Mesendoderm (in vitro differentiated cells): ENCODE data around the gene KBTBD2. TPM values are rescaled to one million over a fixed set of nuclear protein-coding genes. Genes with fewer than 3 reads are reported as not detected.

ENCODE experiments used
- DNase-seq: peaks from one replicate; pipeline ENCODE4 v3.0.0; 2013
- H2AK5ac ChIP-seq: 2 replicates; pipeline ENCODE4 v1.6.1; 2013; ENCODE audit warnings: low read length, inconsistent platforms
- H2BK120ac ChIP-seq: 2 replicates; pipeline ENCODE4 v1.6.1; 2013; ENCODE audit warnings: low read depth, mild to moderate bottlenecking, low read length, moderate library complexity, mixed read lengths
- H2BK15ac ChIP-seq: replicated peaks from 2 replicates; pipeline ENCODE4 v1.6.1; 2013; ENCODE audit warnings: low read depth, mild to moderate bottlenecking, moderate library complexity
- H2BK5ac ChIP-seq: 2 replicates; pipeline ENCODE4 v1.6.1; 2013; ENCODE audit warnings: low read length, inconsistent platforms
- H3K18ac ChIP-seq: 2 replicates; pipeline ENCODE4 v1.6.1; 2013; ENCODE audit warnings: mild to moderate bottlenecking, low read length, mixed read lengths
- H3K23ac ChIP-seq: one replicate; pipeline ENCODE4 v1.6.1; 2013; ENCODE audit warnings: low read length
- H3K27ac ChIP-seq: 2 replicates; pipeline ENCODE4 v1.5.1; 2013; ENCODE audit warnings: low read depth, mild to moderate bottlenecking, inconsistent platforms, low read length, moderate library complexity
- H3K27me3 ChIP-seq: 2 replicates; pipeline ENCODE4 v1.6.1; 2013; ENCODE audit warnings: low read length, control low read depth, mild to moderate bottlenecking, inconsistent platforms; ENCODE audit not compliant: insufficient read depth, poor library complexity
- H3K36me3 ChIP-seq: 2 replicates; pipeline ENCODE4 v1.6.1; 2013; ENCODE audit warnings: low read length, inconsistent platforms; ENCODE audit not compliant: control insufficient read depth, insufficient read depth
- H3K4ac ChIP-seq: one replicate; pipeline ENCODE4 v1.6.1; 2013; ENCODE audit warnings: low read depth, mild to moderate bottlenecking, low read length, moderate library complexity
- H3K4me1 ChIP-seq: 2 replicates; pipeline ENCODE4 v1.6.1; 2013; ENCODE audit warnings: low read depth, low read length, inconsistent platforms; ENCODE audit not compliant: control insufficient read depth
- H3K4me2 ChIP-seq: 2 replicates; pipeline ENCODE4 v1.6.1; 2013; ENCODE audit warnings: low read length
- H3K4me3 ChIP-seq: 2 replicates; pipeline ENCODE4 v1.5.1; 2013; ENCODE audit warnings: mild to moderate bottlenecking, low read length
- H3K56ac ChIP-seq: one replicate; pipeline ENCODE4 v1.6.1; 2013; ENCODE audit warnings: low read length
- H3K79me1 ChIP-seq: 2 replicates; pipeline ENCODE4 v1.6.1; 2013; ENCODE audit warnings: low read length, inconsistent platforms
- H3K79me2 ChIP-seq: 2 replicates; pipeline ENCODE4 v1.6.1; 2013; ENCODE audit warnings: mild to moderate bottlenecking, low read length; ENCODE audit not compliant: control insufficient read depth, insufficient read depth
- H3K9ac ChIP-seq: 2 replicates; pipeline ENCODE4 v1.6.1; 2013; ENCODE audit warnings: low read length, inconsistent platforms
- H4K5ac ChIP-seq: one replicate; pipeline ENCODE4 v1.6.1; 2013; ENCODE audit warnings: low read length
- H4K8ac ChIP-seq: one replicate; pipeline ENCODE4 v1.6.1; 2013; ENCODE audit warnings: low read depth, mild to moderate bottlenecking, control low read depth, low read length, moderate library complexity
- WGBS: extraction: QIAGEN DNeasy Blood & Tissue Kit; methylation state at CpG from one replicate; pipeline ENCODE4 v1.1.7; 2013; ENCODE audit warnings: low lambda C conversion rate, missing lambda C conversion rate; ENCODE audit not compliant: insufficient coverage; ENCODE audit errors: extremely low coverage; 5-methylcytosine and 5-hydroxymethylcytosine counted together
- polyA plus RNA-seq, 2 experiments: library from polyadenylated mRNA; stranded (reverse); fragments of 200-250 nt; gene quantifications; one replicate each; pipeline ENCODE4 v1.2.3, GENCODE V29; 2013

The KBTBD2 gene
- 24.2 TPM for polyA plus RNA-seq (2013, experiment 1 of 2)
- 23.9 TPM for polyA plus RNA-seq (2013, experiment 2 of 2)

DNA sequence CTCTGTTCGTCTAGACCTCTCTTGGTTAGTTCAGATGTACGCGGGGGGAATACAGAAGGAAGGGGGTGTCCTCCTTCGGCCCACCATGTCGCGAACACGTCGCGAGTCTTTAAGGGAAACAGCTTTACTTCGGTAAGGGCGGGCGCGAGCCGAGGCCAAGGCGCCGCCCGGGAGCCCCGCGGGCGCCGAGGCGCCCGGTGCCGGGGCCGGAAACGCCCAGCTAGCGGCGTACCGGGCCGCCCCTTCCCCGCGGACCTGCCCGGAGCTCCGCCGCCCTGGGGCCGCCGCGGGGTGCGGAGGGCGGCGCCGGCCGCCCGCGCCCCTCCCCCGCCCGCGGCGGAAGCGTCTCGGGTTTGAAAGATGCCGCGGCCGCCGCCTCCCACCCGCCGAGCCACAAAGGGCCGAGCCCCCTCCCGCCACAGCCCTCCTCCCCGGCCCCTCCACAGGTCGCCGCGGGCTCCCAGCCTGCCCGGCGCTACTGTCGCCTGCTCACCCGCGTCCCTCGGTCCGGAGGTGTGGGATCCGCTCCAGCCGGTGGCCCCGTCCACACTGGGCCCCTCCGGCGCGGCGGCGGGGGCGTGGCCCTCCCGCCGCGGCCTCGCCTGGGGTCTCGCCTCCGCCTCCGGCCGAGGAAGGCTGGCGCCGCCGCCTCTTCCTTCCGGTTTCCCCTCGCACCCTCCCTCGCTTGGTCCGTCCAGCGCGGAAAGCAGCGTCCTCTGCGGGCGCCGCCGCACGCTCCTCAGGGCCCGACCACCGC lies at the start of gene KBTBD2:
Gene KBTBD2, minus strand, starts transcription at position 718 of the 757 bp plus-strand sequence. CDS start 12,156 bp downstream, outside the sequence.
- Histone ChIP-seq H3K23ac (no peak within 1 kb of the TSS), H3K79me2 (peaks cover 44% of the 10 kb centered on the region), H3K36me3 (no peaks in the 10 kb centered on the region), H2BK120ac (peak within 1 kb of the TSS; percentile 79), H3K18ac (peak within 1 kb of the TSS; percentile 97), H2BK15ac (peak within 1 kb of the TSS; percentile 9), H3K27ac (peak within 1 kb of the TSS; percentile 100), H2BK5ac (peak within 1 kb of the TSS; percentile 92), H3K4me1 (peaks cover 4% of the 10 kb centered on the region), H4K8ac (peak within 1 kb of the TSS; percentile 100), H3K27me3 (no peaks in the 10 kb centered on the region), H3K79me1 (peaks cover 2% of the 10 kb centered on the region), H4K5ac (peak within 1 kb of the TSS; percentile 97), H3K4me3 (peak within 1 kb of the TSS; percentile 99), H3K56ac (peak within 1 kb of the TSS; percentile 98), H3K4ac (peak within 1 kb of the TSS; percentile 85), H3K9ac (peak within 1 kb of the TSS; percentile 99), H3K4me2 (peak within 1 kb of the TSS; percentile 83), H2AK5ac (peak within 1 kb of the TSS; percentile 78)
- peak; percentile 90 for DNase-seq
- WGBS: no CpG with 5 or more reads among the region's 104 CpGs

DNA sequence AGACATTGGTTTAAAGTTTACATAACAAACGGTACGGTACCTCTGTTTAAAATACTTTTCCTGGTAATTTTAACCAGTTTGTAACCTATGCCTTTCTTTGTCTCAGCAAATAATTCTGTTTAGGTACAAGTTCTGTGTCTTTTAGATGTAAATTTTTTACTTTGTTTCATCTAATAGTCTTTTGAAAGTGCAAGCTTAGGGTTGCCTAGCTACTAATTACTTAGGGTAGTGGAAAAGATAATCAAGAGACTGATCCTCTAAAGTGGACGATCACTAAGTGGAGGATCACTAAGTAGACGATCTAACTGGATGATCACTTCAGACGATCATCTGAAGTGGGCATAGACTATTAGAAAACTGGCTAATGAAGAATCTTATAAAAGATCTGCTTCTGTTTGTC lies 49.6 kb upstream of the KBTBD2 start:
- Histone ChIP-seq H2BK15ac (no peak overlapping the region), H3K4ac (no peak overlapping the region), H3K27me3 (peaks cover 13% of the 10 kb centered on the region), H2BK5ac (no peak overlapping the region), H3K79me2 (no peaks in the 10 kb centered on the region), H3K79me1 (no peaks in the 10 kb centered on the region), H3K23ac (no peak overlapping the region), H2BK120ac (no peak overlapping the region), H4K8ac (no peak overlapping the region), H3K27ac (no peak overlapping the region), H3K4me3 (no peak overlapping the region), H2AK5ac (no peak overlapping the region), H3K36me3 (no peaks in the 10 kb centered on the region), H3K4me2 (no peak overlapping the region), H3K4me1 (no peaks in the 10 kb centered on the region), H4K5ac (no peak overlapping the region), H3K9ac (no peak overlapping the region), H3K56ac (no peak overlapping the region), H3K18ac (no peak overlapping the region)
- no CpG with 5 or more reads among the region's 5 CpGs for WGBS
- no peak for DNase-seq

DNA sequence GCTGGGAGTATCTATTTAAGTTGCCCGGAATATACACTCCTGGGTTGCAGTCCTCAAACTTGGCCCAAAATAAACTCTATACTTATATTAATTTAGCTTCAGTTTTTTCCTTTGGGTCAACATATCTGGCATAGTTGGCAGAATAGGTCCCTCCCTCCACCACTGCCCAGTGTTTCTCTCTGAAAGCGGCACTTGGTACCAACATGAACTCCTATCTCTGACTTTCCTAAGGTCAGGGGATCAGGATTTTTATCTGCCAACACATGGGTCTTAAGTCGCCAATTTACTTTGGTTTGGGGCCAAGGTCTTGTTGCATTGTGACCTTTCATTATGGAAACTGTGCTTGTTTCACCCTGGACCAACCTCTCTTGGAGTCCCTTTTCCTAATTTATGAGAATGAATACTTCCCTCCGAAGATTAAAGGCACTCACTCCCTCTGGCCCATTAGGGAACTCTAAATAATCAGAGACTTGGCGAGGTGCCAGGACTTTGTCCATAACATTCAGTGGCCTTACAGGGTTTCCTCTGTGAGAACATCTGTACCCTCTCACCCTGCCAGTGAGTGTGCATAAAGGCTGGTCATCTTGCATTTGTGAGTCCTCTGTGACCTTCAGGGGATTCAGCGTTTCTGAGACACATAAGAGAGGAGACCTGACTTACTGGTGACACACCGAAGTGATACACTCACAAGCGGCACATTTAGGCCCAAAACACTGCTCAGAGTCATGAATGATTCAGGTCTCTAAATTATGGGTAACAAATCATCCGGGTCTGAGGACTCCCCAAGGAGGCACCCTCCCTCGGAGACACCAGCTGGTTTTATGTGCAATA lies 46.0 kb upstream of the KBTBD2 start:
- Histone ChIP-seq H4K5ac (no peak overlapping the region), H3K4ac (no peak overlapping the region), H3K36me3 (no peaks in the 10 kb centered on the region), H3K56ac (no peak overlapping the region), H3K27me3 (peaks cover 14% of the 10 kb centered on the region), H3K27ac (no peak overlapping the region), H3K4me2 (no peak overlapping the region), H3K18ac (no peak overlapping the region), H3K4me3 (no peak overlapping the region), H3K79me1 (no peaks in the 10 kb centered on the region), H3K23ac (no peak overlapping the region), H4K8ac (no peak overlapping the region), H2BK15ac (no peak overlapping the region), H2AK5ac (no peak overlapping the region), H3K9ac (no peak overlapping the region), H3K4me1 (no peaks in the 10 kb centered on the region), H3K79me2 (no peaks in the 10 kb centered on the region), H2BK5ac (no peak overlapping the region), H2BK120ac (no peak overlapping the region)
- WGBS: no CpG with 5 or more reads among the region's 10 CpGs
- no peak for DNase-seq

DNA sequence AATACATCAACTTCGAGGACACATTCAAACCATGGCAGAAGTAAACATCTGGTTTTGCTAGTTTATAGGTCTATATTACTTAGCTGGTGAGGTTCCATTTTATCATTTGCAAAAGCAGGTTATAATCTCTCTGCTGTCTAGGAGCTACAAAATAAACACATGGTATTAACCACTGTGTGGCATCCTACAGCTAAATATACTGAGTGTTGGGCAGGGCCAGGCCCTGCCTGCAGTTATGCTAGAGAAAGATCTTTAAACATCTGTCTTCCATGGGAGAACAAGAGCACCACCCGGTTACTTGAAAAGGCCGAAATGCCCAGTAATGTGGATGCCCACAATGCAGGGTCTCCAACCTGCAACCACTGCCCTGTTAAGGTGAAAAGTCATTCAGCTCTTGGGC lies 45.1 kb upstream of the KBTBD2 start:
- no peaks in the 10 kb centered on the region for H3K79me1 ChIP-seq
- H2BK5ac ChIP-seq: no peak overlapping the region
- H3K27ac ChIP-seq: no peak overlapping the region
- no peak overlapping the region for H3K18ac ChIP-seq
- no CpG with 5 or more reads among the region's 3 CpGs for WGBS
- peaks cover 14% of the 10 kb centered on the region for H3K27me3 ChIP-seq
- H4K5ac ChIP-seq: no peak overlapping the region
- H2AK5ac ChIP-seq: no peak overlapping the region
- no peak overlapping the region for H2BK120ac ChIP-seq
- H3K56ac ChIP-seq: no peak overlapping the region
- H3K4ac ChIP-seq: no peak overlapping the region
- no peaks in the 10 kb centered on the region for H3K4me1 ChIP-seq
- H3K79me2 ChIP-seq: no peaks in the 10 kb centered on the region
- no peak overlapping the region for H3K4me3 ChIP-seq
- H3K23ac ChIP-seq: no peak overlapping the region
- H3K36me3 ChIP-seq: no peaks in the 10 kb centered on the region
- no peak for DNase-seq
- H4K8ac ChIP-seq: no peak overlapping the region
- no peak overlapping the region for H3K9ac ChIP-seq
- H3K4me2 ChIP-seq: no peak overlapping the region
- H2BK15ac ChIP-seq: no peak overlapping the region

DNA sequence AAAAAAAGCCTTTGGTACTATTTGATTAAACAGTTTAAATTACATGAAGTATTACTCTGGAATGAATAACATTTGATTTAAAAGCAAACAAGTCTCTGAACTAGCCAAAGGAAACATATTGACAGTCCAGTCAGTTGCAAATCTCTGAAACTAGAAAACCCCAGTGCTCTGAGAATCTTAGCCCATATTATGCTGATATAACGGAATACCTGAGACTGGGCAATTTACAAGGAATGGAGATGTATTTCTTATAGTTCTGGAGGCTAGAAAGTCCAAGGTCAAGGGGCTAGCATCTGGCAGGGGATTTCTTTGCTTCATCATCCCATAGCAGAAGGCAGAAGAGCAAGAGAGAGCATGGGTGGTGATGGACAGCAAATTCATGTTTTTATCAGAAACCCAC lies 44.0 kb upstream of the KBTBD2 start:
- Histone ChIP-seq H3K4me3 (no peak overlapping the region), H3K79me2 (no peaks in the 10 kb centered on the region), H3K4ac (no peak overlapping the region), H3K9ac (no peak overlapping the region), H2BK5ac (no peak overlapping the region), H2AK5ac (no peak overlapping the region), H3K4me1 (no peaks in the 10 kb centered on the region), H3K36me3 (no peaks in the 10 kb centered on the region), H2BK120ac (no peak overlapping the region), H4K8ac (no peak overlapping the region), H3K27me3 (peaks cover 14% of the 10 kb centered on the region), H3K18ac (no peak overlapping the region), H4K5ac (no peak overlapping the region), H3K23ac (no peak overlapping the region), H3K4me2 (no peak overlapping the region), H3K79me1 (no peaks in the 10 kb centered on the region), H2BK15ac (no peak overlapping the region), H3K27ac (no peak overlapping the region), H3K56ac (no peak overlapping the region)
- DNase-seq: no peak
- WGBS: no CpG with 5 or more reads among the region's 1 CpG
